Measurements from ENCODE around the gene LYST.

LYST gene

GRCh38 chr1:235826102-235826854 lies 40.4 kb downstream of the LYST start:
- Histone ChIP-seq H3K36me3 (ENCODE audit: control insufficient read depth, low read depth, low read length) (no peaks in the 10 kb centered on the region), H3K9ac (ENCODE audit: low read length) (no peak overlapping the region), H3K27me3 (ENCODE audit: control insufficient read depth, insufficient read depth, low read length) (no peaks in the 10 kb centered on the region), H3K4me3 (ENCODE audit: low read length) (no peak overlapping the region), H3K27ac (ENCODE audit: low read length) (no peak overlapping the region), H3K9me3 (ENCODE audit: control insufficient read depth, low read depth, low read length) (no peaks in the 10 kb centered on the region), H3K4me1 (ENCODE audit: control insufficient read depth, low read depth, low read length) (no peaks in the 10 kb centered on the region)

DNA sequence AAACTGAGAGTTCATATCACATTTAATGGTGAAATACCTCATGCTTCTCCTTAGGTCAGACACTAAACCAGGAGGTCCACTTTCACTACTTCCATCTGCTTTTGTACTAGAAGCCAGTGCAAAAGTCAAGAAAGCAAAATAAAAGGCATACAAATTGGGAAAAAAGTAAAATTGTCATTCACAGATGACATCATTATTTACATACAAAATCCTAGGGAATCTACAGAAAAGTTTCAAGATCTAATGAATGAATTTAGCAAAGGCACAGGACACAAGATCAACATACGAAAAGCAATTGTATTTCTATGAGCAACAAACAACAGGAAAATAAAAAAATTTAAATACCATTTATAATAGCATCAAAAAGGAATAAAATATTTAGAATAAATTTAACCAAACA lies 41.5 kb downstream of the LYST start:
- Histone ChIP-seq H3K9ac (ENCODE audit: low read length) (no peak overlapping the region), H3K27me3 (ENCODE audit: control insufficient read depth, insufficient read depth, low read length) (no peaks in the 10 kb centered on the region), H3K4me1 (ENCODE audit: control insufficient read depth, low read depth, low read length) (no peaks in the 10 kb centered on the region), H3K36me3 (ENCODE audit: control insufficient read depth, low read depth, low read length) (no peaks in the 10 kb centered on the region), H3K4me3 (ENCODE audit: low read length) (no peak overlapping the region), H3K9me3 (ENCODE audit: control insufficient read depth, low read depth, low read length) (no peaks in the 10 kb centered on the region), H3K27ac (ENCODE audit: low read length) (no peak overlapping the region)

GRCh38 chr1:235823684-235824083 lies 43.0 kb downstream of the LYST start:
- H3K9me3 ChIP-seq (ENCODE audit: control insufficient read depth, low read depth, low read length): no peaks in the 10 kb centered on the region
- no peak overlapping the region for H3K27ac ChIP-seq (ENCODE audit: low read length)
- H3K36me3 ChIP-seq (ENCODE audit: control insufficient read depth, low read depth, low read length): no peaks in the 10 kb centered on the region
- H3K27me3 ChIP-seq (ENCODE audit: control insufficient read depth, insufficient read depth, low read length): no peaks in the 10 kb centered on the region
- no peaks in the 10 kb centered on the region for H3K4me1 ChIP-seq (ENCODE audit: control insufficient read depth, low read depth, low read length)
- H3K9ac ChIP-seq (ENCODE audit: low read length): no peak overlapping the region
- no peak overlapping the region for H3K4me3 ChIP-seq (ENCODE audit: low read length)

DNA sequence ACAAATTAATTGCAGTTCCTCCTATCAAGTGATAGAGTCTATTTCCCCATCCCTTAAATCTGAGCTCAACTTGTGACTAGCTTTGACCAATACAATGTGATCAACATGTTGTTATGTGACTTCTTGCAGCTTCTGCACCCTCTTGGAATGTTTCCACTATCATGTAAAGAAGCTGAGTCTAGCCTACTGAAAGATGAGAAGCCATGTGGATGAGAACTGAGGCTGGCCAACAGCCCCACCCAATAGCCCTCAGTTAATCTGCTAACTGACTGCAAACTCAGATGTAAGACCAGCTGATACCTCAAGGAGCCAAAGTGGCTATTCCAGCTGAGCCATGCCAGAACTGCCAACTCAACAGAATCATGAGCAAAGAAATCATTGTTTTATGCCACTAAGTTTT lies 44.0 kb downstream of the LYST start:
- H3K27ac ChIP-seq (ENCODE audit: low read length): no peak overlapping the region
- no peaks in the 10 kb centered on the region for H3K4me1 ChIP-seq (ENCODE audit: control insufficient read depth, low read depth, low read length)
- no peak overlapping the region for H3K4me3 ChIP-seq (ENCODE audit: low read length)

GRCh38 chr1:235821361-235821981 lies 45.2 kb downstream of the LYST start:
- Histone ChIP-seq H3K4me1 (ENCODE audit: control insufficient read depth, low read depth, low read length) (no peaks in the 10 kb centered on the region), H3K9me3 (ENCODE audit: control insufficient read depth, low read depth, low read length) (no peaks in the 10 kb centered on the region), H3K4me3 (ENCODE audit: low read length) (no peak overlapping the region), H3K36me3 (ENCODE audit: control insufficient read depth, low read depth, low read length) (no peaks in the 10 kb centered on the region), H3K27me3 (ENCODE audit: control insufficient read depth, insufficient read depth, low read length) (no peaks in the 10 kb centered on the region), H3K27ac (ENCODE audit: low read length) (no peak overlapping the region), H3K9ac (ENCODE audit: low read length) (no peak overlapping the region)

More for the DNA sequence above, 44.0 kb downstream of the LYST start:
- H3K27me3 ChIP-seq (ENCODE audit: control insufficient read depth, insufficient read depth, low read length): no peaks in the 10 kb centered on the region
- H3K36me3 ChIP-seq (ENCODE audit: control insufficient read depth, low read depth, low read length): no peaks in the 10 kb centered on the region
- no peak overlapping the region for H3K9ac ChIP-seq (ENCODE audit: low read length)
- no peaks in the 10 kb centered on the region for H3K9me3 ChIP-seq (ENCODE audit: control insufficient read depth, low read depth, low read length)

- Histone ChIP-seq H3K9ac (ENCODE audit: low read length) (no peak overlapping the region), H3K9me3 (ENCODE audit: control insufficient read depth, low read depth, low read length) (no peaks in the 10 kb centered on the region), H3K27ac (ENCODE audit: low read length) (no peak overlapping the region), H3K4me1 (ENCODE audit: control insufficient read depth, low read depth, low read length) (no peaks in the 10 kb centered on the region), H3K4me3 (ENCODE audit: low read length) (no peak overlapping the region), H3K36me3 (ENCODE audit: control insufficient read depth, low read depth, low read length) (no peaks in the 10 kb centered on the region), H3K27me3 (ENCODE audit: control insufficient read depth, insufficient read depth, low read length) (no peaks in the 10 kb centered on the region)
Observed at GRCh38 chr1:235820061-235820460, 46.6 kb downstream of the LYST start.

DNA sequence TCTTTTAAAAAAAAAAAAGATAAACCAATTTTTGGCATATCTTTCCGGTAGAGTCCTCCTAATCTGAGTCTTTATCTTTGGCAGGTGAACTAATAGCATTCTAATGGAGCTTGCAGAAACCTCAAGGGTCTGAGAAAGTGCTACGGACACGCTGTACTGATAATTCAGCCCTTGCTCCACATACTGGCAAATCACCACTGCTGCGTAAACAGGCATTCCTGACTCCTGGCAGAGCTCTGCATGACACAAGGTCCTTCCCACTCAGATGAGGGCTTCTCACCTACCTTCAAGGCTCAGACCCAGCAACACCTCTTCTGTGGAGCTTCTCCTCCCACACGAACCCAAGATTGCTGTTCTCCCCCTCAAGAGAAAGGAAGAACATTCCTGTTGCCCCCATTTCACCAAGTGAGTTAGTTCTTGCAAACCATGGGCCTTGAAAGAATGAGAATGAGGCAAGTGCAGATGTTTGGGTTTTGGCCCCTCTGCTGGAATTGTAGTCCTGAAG lies 48.0 kb downstream of the LYST start:
- Histone ChIP-seq H3K4me1 (ENCODE audit: control insufficient read depth, low read depth, low read length) (no peaks in the 10 kb centered on the region), H3K9me3 (ENCODE audit: control insufficient read depth, low read depth, low read length) (no peaks in the 10 kb centered on the region), H3K36me3 (ENCODE audit: control insufficient read depth, low read depth, low read length) (no peaks in the 10 kb centered on the region), H3K27me3 (ENCODE audit: control insufficient read depth, insufficient read depth, low read length) (no peaks in the 10 kb centered on the region), H3K9ac (ENCODE audit: low read length) (no peak overlapping the region), H3K27ac (ENCODE audit: low read length) (no peak overlapping the region), H3K4me3 (ENCODE audit: low read length) (no peak overlapping the region)

GRCh38 chr1:235817101-235817728 lies 49.5 kb downstream of the LYST start:
- no peak overlapping the region for H3K27ac ChIP-seq (ENCODE audit: low read length)
- H3K36me3 ChIP-seq (ENCODE audit: control insufficient read depth, low read depth, low read length): no peaks in the 10 kb centered on the region
- H3K9ac ChIP-seq (ENCODE audit: low read length): no peak overlapping the region
- no peaks in the 10 kb centered on the region for H3K9me3 ChIP-seq (ENCODE audit: control insufficient read depth, low read depth, low read length)
- H3K4me3 ChIP-seq (ENCODE audit: low read length): no peak overlapping the region
- no peaks in the 10 kb centered on the region for H3K27me3 ChIP-seq (ENCODE audit: control insufficient read depth, insufficient read depth, low read length)
- H3K4me1 ChIP-seq (ENCODE audit: control insufficient read depth, low read depth, low read length): no peaks in the 10 kb centered on the region

DNA sequence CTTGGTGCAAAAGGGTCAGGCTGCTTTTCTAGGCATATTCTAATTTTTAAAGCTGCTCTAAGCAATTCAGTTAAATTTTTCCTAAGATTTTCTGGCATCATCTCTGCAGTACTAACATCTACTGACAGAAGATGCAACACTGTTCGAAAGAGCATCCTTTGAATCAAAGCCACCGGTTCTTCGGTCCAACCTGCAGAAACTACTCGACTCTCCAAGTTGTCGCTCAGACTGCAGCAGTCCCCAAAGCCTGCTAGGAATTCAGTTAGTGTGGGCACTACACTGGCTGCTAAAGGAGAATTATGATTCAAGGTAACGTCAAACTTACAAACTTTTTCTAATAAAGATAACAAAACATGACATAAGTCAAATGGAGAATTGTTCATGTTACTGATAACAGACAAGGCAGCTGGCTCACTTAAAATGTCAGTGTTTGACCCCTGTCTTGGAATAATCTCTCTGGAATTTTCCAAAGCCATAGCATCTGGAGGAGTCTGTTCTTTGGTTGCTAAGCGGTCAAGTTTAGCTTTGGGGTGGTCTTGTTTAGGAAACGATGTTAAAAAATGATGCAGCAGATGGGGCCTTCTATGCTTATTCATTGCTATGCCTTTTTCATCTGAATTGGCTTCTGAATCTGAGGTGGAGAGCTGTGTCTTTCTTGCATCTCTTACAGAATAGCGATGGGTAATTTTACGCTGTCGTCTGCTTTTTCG lies 56.9 kb downstream of the LYST start:
- no peaks in the 10 kb centered on the region for H3K36me3 ChIP-seq (ENCODE audit: control insufficient read depth, low read depth, low read length)
- no peaks in the 10 kb centered on the region for H3K9me3 ChIP-seq (ENCODE audit: control insufficient read depth, low read depth, low read length)
- H3K9ac ChIP-seq (ENCODE audit: low read length): no peak overlapping the region
- H3K27ac ChIP-seq (ENCODE audit: low read length): no peak overlapping the region
- H3K27me3 ChIP-seq (ENCODE audit: control insufficient read depth, insufficient read depth, low read length): no peaks in the 10 kb centered on the region
- peaks cover 6% of the 10 kb centered on the region for H3K4me1 ChIP-seq (ENCODE audit: control insufficient read depth, low read depth, low read length)
- no peak overlapping the region for H3K4me3 ChIP-seq (ENCODE audit: low read length)

DNA sequence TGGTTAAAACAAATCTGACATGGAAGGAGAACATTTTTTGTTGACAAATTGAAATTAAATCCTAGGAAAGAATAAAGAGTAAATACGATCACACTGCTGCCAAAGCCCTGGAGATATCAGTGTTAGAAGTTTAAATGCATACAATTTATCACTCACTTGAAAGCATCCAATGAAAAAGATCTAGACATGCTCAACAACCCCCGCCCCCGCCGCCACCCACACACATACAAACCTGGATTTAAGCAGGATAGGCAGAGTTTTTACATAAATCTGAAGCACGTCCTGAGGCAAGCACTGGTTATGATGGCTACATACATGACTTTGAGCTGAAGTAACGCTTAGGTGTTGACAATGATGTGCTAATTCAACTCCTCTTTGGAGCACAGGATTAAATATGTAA lies 58.5 kb downstream of the LYST start:
- H3K4me3 ChIP-seq (ENCODE audit: low read length): no peak overlapping the region
- H3K4me1 ChIP-seq (ENCODE audit: control insufficient read depth, low read depth, low read length): peaks cover 6% of the 10 kb centered on the region
- no peaks in the 10 kb centered on the region for H3K36me3 ChIP-seq (ENCODE audit: control insufficient read depth, low read depth, low read length)
- no peak overlapping the region for H3K27ac ChIP-seq (ENCODE audit: low read length)
- no peak overlapping the region for H3K9ac ChIP-seq (ENCODE audit: low read length)
- H3K27me3 ChIP-seq (ENCODE audit: control insufficient read depth, insufficient read depth, low read length): no peaks in the 10 kb centered on the region
- no peaks in the 10 kb centered on the region for H3K9me3 ChIP-seq (ENCODE audit: control insufficient read depth, low read depth, low read length)

DNA sequence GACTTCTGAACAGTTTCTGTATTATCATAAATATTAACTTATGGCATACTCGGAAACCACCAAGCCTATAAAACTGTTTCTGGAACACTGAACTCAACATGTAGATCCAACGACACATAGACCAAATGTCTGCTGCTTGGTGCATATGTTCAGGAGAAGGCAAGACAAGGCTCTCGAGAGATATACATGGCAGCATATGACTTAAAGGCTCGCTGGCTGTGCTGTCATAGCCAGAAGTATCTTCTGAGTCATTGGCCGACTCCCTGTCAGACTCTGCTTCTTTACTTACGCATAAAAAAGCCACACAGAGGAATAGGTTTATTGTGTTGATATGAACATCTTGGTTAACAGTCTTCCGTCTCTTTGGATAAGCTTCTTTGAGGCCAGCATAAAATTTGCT lies 60.6 kb downstream of the LYST start:
- H3K9me3 ChIP-seq (ENCODE audit: control insufficient read depth, low read depth, low read length): no peaks in the 10 kb centered on the region
- H3K27ac ChIP-seq (ENCODE audit: low read length): no peak overlapping the region
- peaks cover 6% of the 10 kb centered on the region for H3K4me1 ChIP-seq (ENCODE audit: control insufficient read depth, low read depth, low read length)
- no peaks in the 10 kb centered on the region for H3K27me3 ChIP-seq (ENCODE audit: control insufficient read depth, insufficient read depth, low read length)
- H3K4me3 ChIP-seq (ENCODE audit: low read length): no peak overlapping the region
- H3K9ac ChIP-seq (ENCODE audit: low read length): no peak overlapping the region
- no peaks in the 10 kb centered on the region for H3K36me3 ChIP-seq (ENCODE audit: control insufficient read depth, low read depth, low read length)

All from iPS-18a (cell line).